HUES6 (cell line): ENCODE measurements around the gene DIP2C.

ENCODE experiments used
- H3K27ac ChIP-seq: 2 replicates; pipeline ENCODE4 v1.7.0; 2013; ENCODE audit warnings: low read depth, mild to moderate bottlenecking, low read length, inconsistent platforms
- H3K27me3 ChIP-seq: 2 replicates; pipeline ENCODE4 v1.6.1; 2013; ENCODE audit warnings: low read length; ENCODE audit not compliant: control insufficient read depth, insufficient read depth
- H3K36me3 ChIP-seq: 2 replicates; pipeline ENCODE4 v1.6.1; 2013; ENCODE audit warnings: low read length; ENCODE audit not compliant: control insufficient read depth, insufficient read depth
- H3K4me1 ChIP-seq: 2 replicates; pipeline ENCODE4 v1.6.1; 2013; ENCODE audit warnings: low read length; ENCODE audit not compliant: control insufficient read depth, insufficient read depth
- H3K4me3 ChIP-seq: 2 replicates; pipeline ENCODE4 v1.5.1; 2013; ENCODE audit warnings: low read depth, low read length
- H3K9ac ChIP-seq: one replicate; pipeline ENCODE4 v1.6.1; 2013; ENCODE audit warnings: mild to moderate bottlenecking, low read length
- H3K9me3 ChIP-seq: 2 replicates; pipeline ENCODE4 v1.6.1; 2013; ENCODE audit warnings: low read depth, low read length; ENCODE audit not compliant: control insufficient read depth, insufficient read depth

The DIP2C gene

GRCh38 chr10:361203-362081, 328.0 kb downstream of the DIP2C start:
- Histone ChIP-seq H3K4me3 (no peak overlapping the region), H3K27me3 (no peaks in the 10 kb centered on the region), H3K36me3 (peaks cover 28% of the 10 kb centered on the region), H3K4me1 (no peaks in the 10 kb centered on the region), H3K9ac (no peak overlapping the region), H3K9me3 (no peaks in the 10 kb centered on the region), H3K27ac (no peak overlapping the region)

GRCh38 chr10:360653-361052, 328.8 kb downstream of the DIP2C start:
- no peak overlapping the region for H3K4me3 ChIP-seq
- H3K9me3 ChIP-seq: no peaks in the 10 kb centered on the region

GRCh38 chr10:359762-360161, 329.7 kb downstream of the DIP2C start:
- peaks cover 34% of the 10 kb centered on the region; the same call in 1 of the 2 replicates for H3K36me3 ChIP-seq
- no peak overlapping the region for H3K9ac ChIP-seq
- no peak overlapping the region for H3K27ac ChIP-seq
- H3K9me3 ChIP-seq: no peaks in the 10 kb centered on the region
- no peaks in the 10 kb centered on the region for H3K27me3 ChIP-seq
- no peaks in the 10 kb centered on the region for H3K4me1 ChIP-seq
- no peak overlapping the region for H3K4me3 ChIP-seq

More at GRCh38 chr10:360653-361052, 328.8 kb downstream of the DIP2C start:
- H3K27me3 ChIP-seq: no peaks in the 10 kb centered on the region
- H3K4me1 ChIP-seq: no peaks in the 10 kb centered on the region
- H3K27ac ChIP-seq: no peak overlapping the region
- H3K36me3 ChIP-seq: peaks cover 29% of the 10 kb centered on the region
- H3K9ac ChIP-seq: no peak overlapping the region

DNA sequence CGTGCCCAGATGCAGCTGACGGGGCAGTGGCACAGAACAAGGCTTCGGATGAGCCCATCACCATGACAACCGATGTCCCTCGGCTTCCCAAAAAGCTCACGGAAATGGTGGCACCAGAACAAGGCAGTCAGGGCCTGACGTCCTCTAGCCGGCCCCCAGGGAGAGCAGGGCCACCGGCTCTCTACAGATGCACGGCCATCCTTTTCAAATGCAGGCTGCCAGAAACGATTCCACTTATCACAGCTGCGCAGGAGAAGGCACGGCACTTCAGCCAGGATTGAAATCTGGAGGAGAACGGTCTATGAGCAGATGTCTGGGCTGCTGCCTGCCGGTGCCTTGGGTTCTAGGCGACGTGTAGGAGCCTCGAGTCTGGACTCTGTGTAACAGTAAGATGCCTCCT, 330.4 kb downstream of the DIP2C start:
- H3K27me3 ChIP-seq: no peaks in the 10 kb centered on the region
- no peaks in the 10 kb centered on the region for H3K4me1 ChIP-seq
- H3K4me3 ChIP-seq: no peak overlapping the region
- H3K9me3 ChIP-seq: no peaks in the 10 kb centered on the region
- no peak overlapping the region for H3K9ac ChIP-seq
- no peak overlapping the region for H3K27ac ChIP-seq
- peaks cover 37% of the 10 kb centered on the region; the same call in 1 of the 2 replicates for H3K36me3 ChIP-seq

DNA sequence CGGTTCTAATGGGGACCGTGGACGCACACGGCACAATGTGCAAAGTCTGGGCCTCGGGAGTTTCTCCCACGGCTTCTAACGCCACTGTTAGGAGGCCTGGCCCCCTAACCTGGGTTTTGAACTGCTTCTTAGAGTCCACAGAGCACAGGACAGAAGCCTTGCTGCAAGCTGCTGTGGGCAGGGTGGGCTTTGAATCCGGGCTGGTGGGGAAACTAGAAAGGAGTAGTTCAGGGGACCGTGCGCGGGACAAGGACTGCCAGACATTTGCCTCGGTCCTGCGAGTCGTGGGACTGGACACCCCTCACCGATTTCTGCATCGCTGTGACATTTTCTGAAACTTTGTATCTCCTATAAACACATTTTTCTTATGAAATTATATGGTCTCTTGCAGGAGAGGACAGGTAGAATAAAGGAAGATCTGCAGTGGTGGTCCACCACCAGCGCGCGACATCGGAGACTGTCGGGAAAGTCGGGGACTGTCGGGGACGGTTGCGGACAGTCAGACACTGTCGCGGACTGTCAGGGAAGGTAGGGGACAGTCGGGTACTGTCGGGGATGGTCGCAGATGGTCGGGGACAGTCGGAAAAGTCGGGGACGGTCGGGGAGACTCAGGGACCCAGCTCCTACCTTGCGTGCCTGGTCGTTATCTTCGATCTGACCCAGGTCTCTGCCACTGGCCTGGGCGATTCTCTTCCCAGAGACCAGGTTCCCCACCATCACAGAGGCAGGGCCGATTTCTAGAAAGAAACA, 332.1 kb downstream of the DIP2C start:
- Histone ChIP-seq H3K4me3 (no peak overlapping the region), H3K27ac (no peak overlapping the region), H3K36me3 (peaks cover 33% of the 10 kb centered on the region; the same call in 1 of the 2 replicates), H3K27me3 (no peaks in the 10 kb centered on the region), H3K9ac (no peak overlapping the region), H3K9me3 (no peaks in the 10 kb centered on the region), H3K4me1 (no peaks in the 10 kb centered on the region)

- Histone ChIP-seq H3K9ac (no peak overlapping the region), H3K36me3 (peaks cover 28% of the 10 kb centered on the region; the same call in 1 of the 2 replicates), H3K4me3 (no peak overlapping the region), H3K9me3 (no peaks in the 10 kb centered on the region), H3K27me3 (no peaks in the 10 kb centered on the region), H3K27ac (no peak overlapping the region), H3K4me1 (no peaks in the 10 kb centered on the region)
These were observed 333.0 kb downstream of the DIP2C start for GRCh38 chr10:356452-356851.

DNA sequence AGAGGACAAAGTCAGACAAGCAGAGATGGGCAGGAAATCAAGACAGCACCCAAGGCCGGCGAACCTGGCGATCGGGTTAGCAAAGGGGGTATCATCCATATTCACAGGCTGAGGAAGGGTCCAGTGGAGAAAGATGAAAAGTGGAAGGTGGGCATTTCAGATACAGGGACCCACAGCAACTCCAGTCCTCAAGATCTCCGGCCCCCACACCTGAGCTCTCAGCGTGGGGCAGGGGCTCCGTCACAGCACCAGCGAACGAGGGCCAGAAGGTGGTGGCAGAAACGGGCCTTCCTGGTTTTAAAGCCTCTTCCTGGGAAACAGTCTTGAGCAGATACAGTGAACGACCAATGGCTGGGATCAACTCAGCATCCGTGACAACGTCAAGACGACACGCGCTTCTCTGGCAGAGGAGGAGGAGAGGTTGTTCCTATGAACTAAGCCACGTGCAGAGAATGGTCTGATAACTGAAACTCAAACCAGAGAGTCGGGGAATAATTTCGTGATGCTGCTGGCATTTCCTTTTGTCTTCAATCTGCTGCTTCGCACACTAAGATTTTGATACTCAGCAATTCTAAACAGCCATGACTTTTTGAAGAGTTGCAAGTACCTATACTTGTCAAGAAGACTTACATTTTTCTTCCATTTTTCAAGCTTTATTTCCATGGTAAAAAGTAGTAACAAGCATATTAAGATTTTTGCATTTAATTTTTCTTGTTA, 334.4 kb downstream of the DIP2C start:
- Histone ChIP-seq H3K9ac (no peak overlapping the region), H3K27me3 (no peaks in the 10 kb centered on the region), H3K9me3 (no peaks in the 10 kb centered on the region), H3K36me3 (peaks cover 22% of the 10 kb centered on the region; the same call in 1 of the 2 replicates), H3K4me3 (no peak overlapping the region), H3K27ac (no peak overlapping the region), H3K4me1 (no peaks in the 10 kb centered on the region)

DNA sequence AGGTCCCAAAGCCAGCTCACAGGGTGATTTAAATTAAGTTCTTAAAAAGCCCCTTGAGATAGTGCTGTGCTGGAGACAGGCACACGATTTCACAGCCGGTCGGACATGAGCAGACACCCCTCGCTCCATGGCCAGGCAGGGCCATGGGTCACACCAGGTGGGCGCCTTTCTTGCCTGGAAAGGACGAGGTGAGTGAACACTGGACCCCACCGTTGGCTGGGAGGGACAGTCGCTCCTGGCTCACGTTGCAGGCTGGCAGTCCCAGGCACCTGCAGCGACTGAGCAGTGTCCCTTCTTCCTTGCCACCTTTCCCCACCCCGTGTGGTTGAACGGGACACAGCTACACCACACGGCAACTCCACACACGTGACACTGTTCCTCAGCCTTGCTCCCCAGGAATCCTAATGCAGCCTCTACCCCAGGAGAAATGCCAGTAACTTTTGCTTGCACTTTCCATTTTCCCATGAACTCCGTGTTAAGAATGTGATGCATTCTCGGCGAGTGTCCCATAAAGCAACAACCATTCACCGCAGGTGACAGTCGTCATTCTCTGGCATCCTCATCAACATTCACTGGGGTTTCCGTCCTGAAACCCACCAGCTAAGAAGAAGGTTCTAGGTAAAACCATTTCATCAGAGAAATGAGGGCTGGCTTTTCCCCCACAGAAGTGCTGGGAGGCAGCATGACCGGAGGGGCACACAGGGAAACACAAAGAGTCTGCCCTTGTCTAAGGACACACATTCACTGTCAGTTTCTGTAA, 336.8 kb downstream of the DIP2C start:
- H3K9ac ChIP-seq: no peak overlapping the region
- H3K9me3 ChIP-seq: no peaks in the 10 kb centered on the region
- no peaks in the 10 kb centered on the region for H3K27me3 ChIP-seq
- H3K36me3 ChIP-seq: peaks cover 23% of the 10 kb centered on the region; the same call in 1 of the 2 replicates
- no peak overlapping the region for H3K4me3 ChIP-seq
- no peaks in the 10 kb centered on the region for H3K4me1 ChIP-seq
- H3K27ac ChIP-seq: no peak overlapping the region

- H3K27me3 ChIP-seq: no peaks in the 10 kb centered on the region
- no peaks in the 10 kb centered on the region for H3K9me3 ChIP-seq
- H3K4me1 ChIP-seq: no peaks in the 10 kb centered on the region
- no peak overlapping the region for H3K27ac ChIP-seq
- H3K36me3 ChIP-seq: peaks cover 20% of the 10 kb centered on the region; the same call in 1 of the 2 replicates
- H3K9ac ChIP-seq: no peak overlapping the region
- no peak overlapping the region for H3K4me3 ChIP-seq
These were observed 337.6 kb downstream of the DIP2C start for GRCh38 chr10:351770-352334.

DNA sequence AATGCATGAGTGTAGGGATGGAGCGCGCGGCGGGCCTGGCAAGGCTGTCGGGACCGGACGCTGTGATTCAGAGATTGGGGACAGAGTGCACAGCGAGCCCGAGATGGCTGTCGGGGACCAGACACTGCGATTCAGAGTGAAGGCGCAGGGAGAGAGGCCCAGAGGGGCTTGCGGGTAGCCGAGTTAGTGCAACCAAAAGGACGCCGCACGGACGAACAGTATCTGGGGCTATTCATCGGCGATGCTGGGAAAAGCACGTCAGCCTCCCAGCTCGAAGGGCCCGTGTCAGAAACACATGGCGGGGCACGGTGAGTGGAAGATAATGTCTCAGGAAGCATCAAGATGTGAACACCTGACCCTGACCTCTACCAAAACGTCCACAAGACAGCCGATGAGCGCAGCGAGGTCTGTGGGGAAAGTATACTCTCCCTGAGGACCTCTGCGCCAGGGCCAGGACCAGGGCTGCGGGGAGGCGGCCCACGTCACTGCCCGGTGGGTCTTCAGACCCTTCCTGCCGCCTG, 338.4 kb downstream of the DIP2C start:
- H3K36me3 ChIP-seq: peaks cover 16% of the 10 kb centered on the region; the same call in 1 of the 2 replicates
- no peaks in the 10 kb centered on the region for H3K4me1 ChIP-seq
- H3K9me3 ChIP-seq: no peaks in the 10 kb centered on the region
- H3K9ac ChIP-seq: no peak overlapping the region
- no peak overlapping the region for H3K27ac ChIP-seq
- no peaks in the 10 kb centered on the region for H3K27me3 ChIP-seq
- H3K4me3 ChIP-seq: no peak overlapping the region
